Osteoblast (primary cell): ENCODE results near the gene CACNA2D3. TPM values are rescaled to one million over a fixed set of nuclear protein-coding genes. Genes with fewer than 3 reads are reported as not detected.

Experiments used
- DNase-seq: peaks from one replicate; pipeline ENCODE4 v3.0.0; 2011; ENCODE audit warnings: low spot score, mixed read lengths; ENCODE audit not compliant: insufficient read length; ENCODE audit errors: missing footprints
- H2AFZ ChIP-seq: 2 replicates; pipeline ENCODE4 v1.6.0; 2011; ENCODE audit warnings: mild to moderate bottlenecking, low read length
- H3K27ac ChIP-seq: 2 replicates; pipeline ENCODE4 v1.5.1; 2011; ENCODE audit warnings: mild to moderate bottlenecking, low read depth, low read length, moderate library complexity
- H3K27me3 ChIP-seq: 2 replicates; pipeline ENCODE4 v1.6.0; 2012; ENCODE audit warnings: mild to moderate bottlenecking, control low read depth, inconsistent platforms, low read length, moderate library complexity; ENCODE audit not compliant: insufficient read depth
- H3K36me3 ChIP-seq: 2 replicates; pipeline ENCODE4 v1.5.1; 2011; ENCODE audit warnings: mild to moderate bottlenecking, low read length, control low read depth, moderate library complexity; ENCODE audit not compliant: insufficient read depth
- H3K4me1 ChIP-seq: 2 replicates; pipeline ENCODE4 v1.5.1; 2011; ENCODE audit warnings: mild to moderate bottlenecking, low read length, control low read depth, moderate library complexity; ENCODE audit not compliant: insufficient read depth
- H3K4me2 ChIP-seq: 2 replicates; pipeline ENCODE4 v1.6.0; 2011; ENCODE audit warnings: mild to moderate bottlenecking, low read length; ENCODE audit not compliant: insufficient read depth
- H3K4me3 ChIP-seq: fragments of 200-600 bp; sonication (generic); 3 replicates; pipeline ENCODE4 v1.5.1; 2012; ENCODE audit warnings: mild to moderate bottlenecking, low read length, inconsistent platforms; ENCODE audit not compliant: insufficient read depth
- H3K79me2 ChIP-seq: 2 replicates; pipeline ENCODE4 v1.6.0; 2012; ENCODE audit warnings: mild to moderate bottlenecking, low read length, control low read depth, inconsistent platforms; ENCODE audit not compliant: insufficient read depth
- H3K9me3 ChIP-seq: 2 replicates; pipeline ENCODE4 v1.5.1; 2011; ENCODE audit warnings: low read depth, low read length, control low read depth
- H4K20me1 ChIP-seq: 2 replicates; pipeline ENCODE4 v1.6.0; 2012; ENCODE audit warnings: mild to moderate bottlenecking, low read length, control low read depth; ENCODE audit not compliant: insufficient read depth
- CTCF ChIP-seq: IDR thresholded peaks from 2 replicates; pipeline ENCODE4 v1.5.1; 2011; ENCODE audit warnings: mild to moderate bottlenecking, low read depth, low read length, moderate library complexity; ENCODE audit errors: extremely low read depth
- total RNA-seq: library from RNA; depleted of rRNA; stranded (reverse); fragments of >200 nt; gene quantifications from 2 replicates; pipeline ENCODE4 v1.2.3, GENCODE V29; 2012

The CACNA2D3 gene
- total RNA-seq, 1 donor, result 0.36 TPM

- H3K36me3 ChIP-seq, result no peaks in the 10 kb centered on the region
- no peak overlapping the region for H2AFZ ChIP-seq
- H3K27ac ChIP-seq, result no peak overlapping the region
- no peaks in the 10 kb centered on the region for H4K20me1 ChIP-seq
- no peaks in the 10 kb centered on the region for H3K4me1 ChIP-seq
- H3K9me3 ChIP-seq, result no peaks in the 10 kb centered on the region
- no peak overlapping the region for H3K4me3 ChIP-seq
- DNase-seq, result no peak
- H3K79me2 ChIP-seq, result no peaks in the 10 kb centered on the region
- no peak for TF ChIP-seq CTCF
- no peak overlapping the region for H3K4me2 ChIP-seq
- H3K27me3 ChIP-seq, result peaks cover 2% of the 10 kb centered on the region
These were observed 650.4 kb downstream of the CACNA2D3 start for GRCh38 chr3:54772746-54773145.

- Histone ChIP-seq H4K20me1 (no peaks in the 10 kb centered on the region), H3K4me2 (no peak overlapping the region), H3K4me3 (no peak overlapping the region), H3K4me1 (no peaks in the 10 kb centered on the region), H2AFZ (no peak overlapping the region), H3K27me3 (peaks cover 2% of the 10 kb centered on the region), H3K27ac (no peak overlapping the region), H3K79me2 (no peaks in the 10 kb centered on the region), H3K9me3 (no peaks in the 10 kb centered on the region), H3K36me3 (no peaks in the 10 kb centered on the region)
- DNase-seq, result no peak
- no peak for TF ChIP-seq CTCF
These were observed 650.9 kb downstream of the CACNA2D3 start for GRCh38 chr3:54773271-54773670.

- no peak for DNase-seq
- Histone ChIP-seq H3K9me3 (no peaks in the 10 kb centered on the region), H3K27ac (no peak overlapping the region), H3K27me3 (peaks cover 4% of the 10 kb centered on the region), H4K20me1 (no peaks in the 10 kb centered on the region), H3K4me3 (no peak overlapping the region), H2AFZ (no peak overlapping the region), H3K36me3 (no peaks in the 10 kb centered on the region), H3K4me2 (no peak overlapping the region), H3K4me1 (no peaks in the 10 kb centered on the region), H3K79me2 (no peaks in the 10 kb centered on the region)
- TF ChIP-seq CTCF, result no peak
These were observed 654.2 kb downstream of the CACNA2D3 start for GRCh38 chr3:54776601-54777000.

GRCh38 chr3:54777141-54777540 is 654.8 kb downstream of the CACNA2D3 start:
- no peak for DNase-seq
- Histone ChIP-seq H3K4me1 (no peaks in the 10 kb centered on the region), H2AFZ (no peak overlapping the region), H3K9me3 (no peaks in the 10 kb centered on the region), H3K27me3 (peaks cover 4% of the 10 kb centered on the region), H3K4me2 (no peak overlapping the region), H3K36me3 (no peaks in the 10 kb centered on the region), H3K27ac (no peak overlapping the region), H3K79me2 (no peaks in the 10 kb centered on the region), H4K20me1 (no peaks in the 10 kb centered on the region), H3K4me3 (no peak overlapping the region)
- no peak for TF ChIP-seq CTCF
